SK-N-MC (cell line): Measurements from ENCODE around the gene PRPF40B.

ENCODE experiments used
- DNase-seq: peaks from one replicate; pipeline ENCODE4 v3.0.0-alpha.2; 2011; ENCODE audit warnings: low read depth, low spot score
- H3K27ac ChIP-seq: fragments of 200-600 bp; sonication (generic); 2 replicates; pipeline ENCODE4 v1.5.1; 2016; ENCODE audit warnings: mixed run types
- H3K36me3 ChIP-seq: fragments of 200-600 bp; sonication (generic); 2 replicates; pipeline ENCODE4 v1.6.1; 2017; ENCODE audit warnings: antibody characterized with exemption, low read length, mixed read lengths; ENCODE audit not compliant: insufficient read depth
- H3K4me3 ChIP-seq: fragments of 200-600 bp; sonication (generic); 2 replicates; pipeline ENCODE4 v1.5.1; 2016
- H3K9ac ChIP-seq: fragments of 200-600 bp; sonication (generic); 2 replicates; pipeline ENCODE4 v1.8.0; 2017; ENCODE audit warnings: mixed run types, mixed read lengths; ENCODE audit not compliant: insufficient read length
- H3K9me3 ChIP-seq: fragments of 200-600 bp; sonication (generic); 2 replicates; pipeline ENCODE4 v1.6.1; 2017; ENCODE audit warnings: low read depth, mild to moderate bottlenecking, antibody characterized with exemption, low read length, moderate library complexity, mixed read lengths
- EZH2 ChIP-seq: fragments of 200-600 bp; sonication (generic); IDR thresholded peaks from one replicate; pipeline ENCODE4 v1.6.1; 2017; ENCODE audit warnings: antibody characterized with exemption
- FOXP2 ChIP-seq: optimal IDR thresholded peaks from 2 replicates; pipeline ENCODE3; 2011; ENCODE audit warnings: mild to moderate bottlenecking, moderate library complexity; ENCODE audit not compliant: insufficient read depth; ENCODE audit errors: extremely low read length, control extremely low read depth
- POLR2AphosphoS5 ChIP-seq: IDR thresholded peaks from 2 replicates; pipeline ENCODE4 v1.6.1; 2012; ENCODE audit warnings: mild to moderate bottlenecking, low read depth, low read length, borderline replicate concordance

PRPF40B gene

GRCh38 chr12:49584591-49584990, 38.8 kb upstream of the PRPF40B start:
- no peak for TF ChIP-seq POLR2AphosphoS5
- no peak for TF ChIP-seq FOXP2
- TF ChIP-seq EZH2: no peak
- Histone ChIP-seq H3K9me3 (no peaks in the 10 kb centered on the region), H3K27ac (no peak overlapping the region)

GRCh38 chr12:49585477-49586459, 37.6 kb upstream of the PRPF40B start:
- DNase-seq: no peak
- Histone ChIP-seq H3K9me3 (no peaks in the 10 kb centered on the region), H3K4me3 (no peak overlapping the region), H3K27ac (no peak overlapping the region), H3K9ac (no peak overlapping the region), H3K36me3 (no peaks in the 10 kb centered on the region; the same call in 1 of the 2 replicates)
- TF ChIP-seq POLR2AphosphoS5 (no peak), FOXP2 (no peak), EZH2 (no peak)

More at GRCh38 chr12:49584591-49584990, 38.8 kb upstream of the PRPF40B start:
- no peak for DNase-seq
- no peak overlapping the region for H3K9ac ChIP-seq
- no peaks in the 10 kb centered on the region; the same call in 1 of the 2 replicates for H3K36me3 ChIP-seq
- no peak overlapping the region for H3K4me3 ChIP-seq

GRCh38 chr12:49587174-49587908, 36.0 kb upstream of the PRPF40B start:
- H3K9ac ChIP-seq: no peak overlapping the region
- no peak for DNase-seq
- H3K36me3 ChIP-seq: no peaks in the 10 kb centered on the region; the same call in 1 of the 2 replicates
- H3K9me3 ChIP-seq: no peaks in the 10 kb centered on the region
- no peak overlapping the region for H3K27ac ChIP-seq
- no peak overlapping the region for H3K4me3 ChIP-seq
- no peak for TF ChIP-seq POLR2AphosphoS5
- TF ChIP-seq FOXP2: no peak
- no peak for TF ChIP-seq EZH2

- no peak overlapping the region for H3K27ac ChIP-seq
- TF ChIP-seq POLR2AphosphoS5: no peak
- TF ChIP-seq FOXP2: no peak
- no peak for TF ChIP-seq EZH2
- DNase-seq: no peak
- no peaks in the 10 kb centered on the region for H3K9me3 ChIP-seq
- no peak overlapping the region for H3K4me3 ChIP-seq
- H3K36me3 ChIP-seq: no peaks in the 10 kb centered on the region; the same call in 1 of the 2 replicates
- no peak overlapping the region for H3K9ac ChIP-seq
These were observed 35.1 kb upstream of the PRPF40B start for GRCh38 chr12:49588281-49588680.

GRCh38 chr12:49588721-49589516, 34.4 kb upstream of the PRPF40B start:
- TF ChIP-seq POLR2AphosphoS5 (no peak), FOXP2 (no peak), EZH2 (no peak)
- Histone ChIP-seq H3K9me3 (no peaks in the 10 kb centered on the region), H3K4me3 (no peak overlapping the region), H3K27ac (no peak overlapping the region), H3K9ac (no peak overlapping the region), H3K36me3 (no peaks in the 10 kb centered on the region)
- DNase-seq: no peak

- Histone ChIP-seq H3K27ac (no peak overlapping the region), H3K9ac (no peak overlapping the region), H3K4me3 (no peak overlapping the region), H3K9me3 (no peaks in the 10 kb centered on the region), H3K36me3 (no peaks in the 10 kb centered on the region)
- DNase-seq: no peak
- TF ChIP-seq FOXP2 (no peak), POLR2AphosphoS5 (no peak; the same call in 1 of the 2 replicates), EZH2 (no peak)
These were observed 24.8 kb upstream of the PRPF40B start for GRCh38 chr12:49598527-49598926.

- H3K4me3 ChIP-seq: no peak overlapping the region
These were observed 23.4 kb upstream of the PRPF40B start for GRCh38 chr12:49599961-49600360.

More at GRCh38 chr12:49599961-49600360, 23.4 kb upstream of the PRPF40B start:
- Histone ChIP-seq H3K36me3 (no peaks in the 10 kb centered on the region), H3K27ac (no peak overlapping the region), H3K9me3 (no peaks in the 10 kb centered on the region), H3K9ac (no peak overlapping the region)
- TF ChIP-seq EZH2 (no peak), POLR2AphosphoS5 (no peak), FOXP2 (no peak)
- DNase-seq: no peak
